Adrenal gland (tissue), 12 donors: ENCODE results near the gene MRPS2. TPM values are rescaled to one million over a fixed set of nuclear protein-coding genes. Genes with fewer than 3 reads are reported as not detected.

Experiments used
- DNase-seq, 7 donors: peaks; one replicate each; pipeline ENCODE4 v3.0.0-alpha.2; 2019 to 2020
- H3K27ac ChIP-seq, 5 donors: fragments of 200-600 bp; sonication (generic) in 4 of 5; 1 replicate in 3 of 5; 2 replicates in 2 of 5; pipeline versions ENCODE4 v1.5.1 to v1.8.0; 2016 to 2020; ENCODE audit warnings: mild to moderate bottlenecking in 1 of 5
- H3K27me3 ChIP-seq: fragments of 200-600 bp; 2 replicates; pipeline ENCODE4 v1.8.0; 2021
- H3K36me3 ChIP-seq, 2 donors: fragments of 200-600 bp; replicated peaks in 1 of 2; 1 replicate in 1 of 2; 2 replicates in 1 of 2; pipeline versions ENCODE4 v1.5.1 to v1.8.0; 2018 to 2022
- H3K4me1 ChIP-seq, 2 donors: fragments of 200-600 bp; replicated peaks in 1 of 2; 1 replicate in 1 of 2; 2 replicates in 1 of 2; pipeline versions ENCODE4 v1.5.1 to v1.8.0; 2018 to 2021
- H3K4me3 ChIP-seq, 4 donors: fragments of 200-600 bp; sonication (generic) in 3 of 4; one replicate each; pipeline ENCODE4 v1.5.1; 2016 to 2018
- H3K9me3 ChIP-seq, 3 donors: fragments of 200-600 bp; sonication (generic) in 1 of 3; replicated peaks in 1 of 3; 1 replicate in 2 of 3; 2 replicates in 1 of 3; pipeline versions ENCODE4 v1.5.1 to v1.8.0; 2016 to 2021
- CTCF ChIP-seq, 6 experiments: fragments of 450-650 bp in 4 of 6; fragments of 200-600 bp in 2 of 6; sonication (generic) in 1 of 6; IDR thresholded peaks; 1 replicate in 5 of 6; 2 replicates in 1 of 6; pipeline versions ENCODE4 v1.5.1 to v1.8.0; 2016 to 2021; ENCODE audit warnings: antibody characterized with exemption in 6 of 6, mild to moderate bottlenecking in 2 of 6, moderate library complexity in 1 of 6
- POLR2A ChIP-seq, 2 donors: fragments of 450-650 bp; IDR thresholded peaks; one replicate each; pipeline ENCODE4 v1.6.1; 2017; ENCODE audit warnings: antibody characterized with exemption in 2 of 2, mild to moderate bottlenecking in 2 of 2, moderate library complexity in 1 of 2
- WGBS, 4 donors: extraction: QIAGEN DNeasy Blood & Tissue Kit in 2 of 4; methylation state at CpG; one replicate each; pipeline versions ENCODE4 v1.1.5 to v1.1.7; 2013 to 2017; 5-methylcytosine and 5-hydroxymethylcytosine counted together
- intact Hi-C, 2 donors: fragments of 100-400 bp; cut with DNase I; formaldehyde crosslinking; loops; one replicate each; pipeline versions ENCODE4 v1.14.1 to v1.15.0; 2022 to 2023
- polyA plus RNA-seq, 3 donors: library from polyadenylated mRNA; stranded (reverse); fragments of 200-250 nt in 2 of 3; fragments of 350-450 nt in 1 of 3; fragmentation: Illumina TruSeq in 1 of 3; extraction: RNeasy Lipid Tissue Mini Kit (QIAGEN cat#74804) in 1 of 3; gene quantifications; one replicate each; pipeline ENCODE4 v1.2.3, GENCODE V29; 2013 to 2014
- total RNA-seq, 9 donors: library from RNA; depleted of rRNA in 4 of 9; stranded (reverse); fragments of >200 nt in 4 of 9; fragments of 120-200 nt in 1 of 9; fragmentation: NEBNext Ultra II Directional in 1 of 9; extraction: Animal tissue kit (Norgen Biotek cat#: 25700) in 1 of 9; gene quantifications; one replicate each; pipeline versions ENCODE4 v1.1.0 to v1.2.4, GENCODE V29; 2013 to 2023
- donor health status: healthy with polysubstance abuse.
- donor health status: Bipolar disorder and iron deficiency.
- donor health status: DM: yes; HTN: yes; CAD: no.
- donor health status: DM: no; HTN: no; CAD: no.
- donor health status: DM: no; HTN: no; CAD: no.
- donor health status: DM: yes; HTN: yes; CAD: no.

MRPS2 gene
- total and polyA plus RNA-seq, 12 donors, result 31.8 to 84.1 (median 59.8) TPM

- no peak for DNase-seq
- H3K4me1 ChIP-seq, result no peaks in the 10 kb centered on the region
- no peak overlapping the region for H3K27ac ChIP-seq
- intact Hi-C loops, result no loop called here
- no peaks in the 10 kb centered on the region for H3K27me3 ChIP-seq
- H3K4me3 ChIP-seq, result no peak overlapping the region
- WGBS, 4 donors, result 77 to 83% (median 80%) methylated on average over 9 to 18 of the region's 18 CpGs
- no peak for TF ChIP-seq POLR2A (IDR thresholded peaks at IDR 0.05)
- TF ChIP-seq CTCF (IDR thresholded peaks at IDR 0.05), result no peak
- no peaks in the 10 kb centered on the region for H3K9me3 ChIP-seq
- H3K36me3 ChIP-seq, result peaks cover 0 to 33% of the 10 kb centered on the region in 2 donors
These were observed 11.1 kb upstream of the MRPS2 start for GRCh38 chr9:135489188-135489906.

- Histone ChIP-seq H3K27me3 (no peaks in the 10 kb centered on the region), H3K27ac (no peak overlapping the region), H3K4me1 (no peaks in the 10 kb centered on the region), H3K4me3 (no peak overlapping the region), H3K9me3 (no peaks in the 10 kb centered on the region), H3K36me3 (peaks cover 0 to 23% of the 10 kb centered on the region in 2 donors)
- WGBS, 4 donors, result 91 to 94% (median 91%) methylated on average over 16 of the region's 16 CpGs
- TF ChIP-seq CTCF (IDR thresholded peaks at IDR 0.05) (no peak), POLR2A (IDR thresholded peaks at IDR 0.05) (no peak)
- intact Hi-C loops, result no loop called here
- no peak for DNase-seq
These were observed 10.2 kb upstream of the MRPS2 start for GRCh38 chr9:135490166-135490870.

DNA sequence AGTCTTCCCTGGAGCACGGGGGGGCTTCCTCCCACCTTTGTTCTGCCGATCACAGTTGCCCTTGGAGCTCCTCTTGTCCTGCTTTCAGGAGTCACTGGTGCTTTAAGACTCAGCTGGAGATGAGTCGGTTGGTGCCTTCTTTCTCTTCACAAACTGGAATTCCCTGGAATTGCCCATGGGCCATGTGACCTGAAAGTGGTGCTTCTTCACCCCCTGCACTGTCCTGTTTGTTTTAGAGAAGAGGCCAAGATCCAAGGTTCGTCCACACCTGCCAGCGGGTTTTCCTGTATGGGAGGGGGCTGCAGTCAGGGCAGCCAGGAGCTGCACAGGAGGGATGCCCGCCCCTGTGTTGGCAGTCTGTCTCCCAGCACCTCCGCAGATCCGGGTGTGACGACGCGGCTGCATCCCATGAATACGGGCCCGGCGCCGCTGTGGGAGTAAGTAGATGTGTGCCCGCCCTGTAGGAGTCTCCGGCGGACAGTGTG, 9.5 kb upstream of the MRPS2 start:
- TF ChIP-seq CTCF (IDR thresholded peaks at IDR 0.05), result no peak
- TF ChIP-seq POLR2A (IDR thresholded peaks at IDR 0.05), result no peak
- H3K4me1 ChIP-seq, result no peaks in the 10 kb centered on the region
- H3K36me3 ChIP-seq, result peaks cover 0 to 16% of the 10 kb centered on the region in 2 donors
- intact Hi-C loops, result no loop called here
- no peak for DNase-seq
- H3K27me3 ChIP-seq, result no peaks in the 10 kb centered on the region
- no peak overlapping the region for H3K27ac ChIP-seq
- H3K4me3 ChIP-seq, result no peak overlapping the region
- 81 to 88% (median 86%) methylated on average over 18 of the region's 18 CpGs for WGBS, 4 donors
- H3K9me3 ChIP-seq, result no peaks in the 10 kb centered on the region

- Histone ChIP-seq H3K4me1 (no peaks in the 10 kb centered on the region), H3K36me3 (peaks cover 0 to 9% of the 10 kb centered on the region in 2 donors), H3K27me3 (no peaks in the 10 kb centered on the region), H3K4me3 (no peak overlapping the region), H3K9me3 (no peaks in the 10 kb centered on the region), H3K27ac (no peak overlapping the region)
- no peak for DNase-seq
- WGBS, 4 donors, result 80 to 87% (median 84%) methylated on average over 4 of the region's 4 CpGs
- TF ChIP-seq CTCF (IDR thresholded peaks at IDR 0.05), result no peak
- no peak for TF ChIP-seq POLR2A (IDR thresholded peaks at IDR 0.05)
- intact Hi-C loops, result no loop called here
These were observed 8.7 kb upstream of the MRPS2 start for GRCh38 chr9:135491764-135492163.
